Mucosa of descending colon (tissue), 3 donors: ENCODE measurements around the gene VPS13D. TPM values are rescaled to one million over a fixed set of nuclear protein-coding genes. Genes with fewer than 3 reads are reported as not detected.
A peak's percentile ranks its signal among the peaks of the same experiment; 100 is the strongest.

Experiments used
- ATAC-seq: fragments of 200-7000 bp; cut with Tn5 transposase; one replicate; pipeline ENCODE4 v1.9.1; 2020; ENCODE audit warnings: mild to moderate bottlenecking, moderate library complexity
- DNase-seq, 3 donors: peaks; one replicate each; pipeline ENCODE4 v3.0.0-alpha.2; 2020
- H3K36me3 ChIP-seq: fragments of 200-600 bp; one replicate; pipeline ENCODE4 v1.8.0; 2021; ENCODE audit warnings: low read depth, mild to moderate bottlenecking
- H3K4me1 ChIP-seq: fragments of 200-600 bp; one replicate; pipeline ENCODE4 v1.8.0; 2021; ENCODE audit warnings: low read depth, mild to moderate bottlenecking
- H3K4me3 ChIP-seq: fragments of 200-600 bp; one replicate; pipeline ENCODE4 v1.8.0; 2021; ENCODE audit warnings: mild to moderate bottlenecking
- H3K9me3 ChIP-seq: fragments of 200-600 bp; one replicate; pipeline ENCODE4 v1.8.0; 2021; ENCODE audit warnings: mild to moderate bottlenecking
- CTCF ChIP-seq: fragments of 200-600 bp; IDR thresholded peaks from one replicate; pipeline ENCODE4 v1.8.0; 2022; ENCODE audit warnings: antibody characterized with exemption, mild to moderate bottlenecking
- intact Hi-C, 2 donors: fragments of 100-400 bp; cut with DNase I in 1 of 2; cut with micrococcal nuclease in 1 of 2; formaldehyde crosslinking; loops; one replicate each; pipeline versions ENCODE4 v1.11.0 to v1.11.1; 2022; cut with DNase I, micrococcal nuclease
- total RNA-seq, 3 donors: library from RNA; stranded (reverse); fragmentation: NEBNext Ultra II Directional in 2 of 3; extraction: Animal tissue kit (Norgen Biotek cat#: 25700) in 2 of 3; gene quantifications; one replicate each; pipeline versions ENCODE4 v1.2.1 to v1.2.4, GENCODE V29; 2021 to 2023
- donor health status: DM: no; HTN: no; CAD: no; lungs with moderate emphysema.
- donor health status: DM: no; HTN: no; CAD: no.
- donor health status: DM: no; HTN: yes; CAD: no.

Gene VPS13D
- total RNA-seq, 3 donors from 2014 or later = 70.1 to 96.6 (median 96.6) TPM

- Histone ChIP-seq H3K4me3 (no peak overlapping the region), H3K36me3 (no peaks in the 10 kb centered on the region), H3K9me3 (no peaks in the 10 kb centered on the region), H3K4me1 (peaks cover 33% of the 10 kb centered on the region)
- no peak for TF ChIP-seq CTCF
- no peak for DNase-seq
- intact Hi-C loops = no loop called here
- peak; percentile 21 for ATAC-seq
Measured at GRCh38 chr1:12406211-12407021, 176.6 kb downstream of the VPS13D start.

DNA sequence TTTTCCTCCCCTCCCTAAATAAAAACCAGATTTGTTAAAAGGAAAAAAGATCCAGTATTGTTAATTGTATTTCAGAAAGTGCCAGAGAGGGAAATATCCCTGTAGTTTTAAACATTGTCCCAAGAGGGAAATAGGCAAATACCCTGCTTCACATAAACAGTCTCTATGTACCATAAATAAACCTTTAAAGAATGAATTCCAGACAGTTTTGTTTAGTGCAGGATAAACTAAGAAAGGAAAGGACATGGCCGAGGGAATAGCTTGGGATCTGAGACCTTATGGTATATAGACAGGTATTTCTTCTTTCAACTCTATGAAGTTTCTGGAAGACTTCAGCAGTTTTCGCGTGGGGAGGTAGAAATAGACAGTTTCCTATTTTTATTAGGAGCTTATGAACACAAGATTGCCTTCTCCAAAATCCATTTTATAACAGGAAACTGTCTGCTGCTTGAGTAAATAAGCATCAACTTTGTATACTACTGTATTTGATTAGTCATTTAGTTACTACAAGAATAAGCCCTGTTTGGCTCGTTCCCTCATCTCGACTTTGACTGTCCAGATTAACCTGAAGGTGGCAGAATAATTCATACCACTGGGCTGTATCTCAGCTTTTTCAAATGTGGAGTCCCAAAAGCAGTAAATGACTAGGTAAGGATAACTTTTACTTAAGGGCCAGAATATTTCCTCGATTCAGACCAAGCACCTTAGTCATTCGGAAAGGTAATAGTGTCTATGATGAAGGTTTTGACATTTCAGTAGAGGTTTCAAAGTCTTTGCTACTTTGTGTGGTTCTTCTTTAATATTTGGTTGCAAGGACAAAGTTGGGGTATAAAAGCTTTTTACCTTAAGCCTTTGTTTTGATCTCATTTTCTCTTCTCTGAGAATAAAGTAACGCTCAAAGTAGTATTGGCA, 177.5 kb downstream of the VPS13D start:
- ATAC-seq = peak; percentile 70
- no peaks in the 10 kb centered on the region for H3K9me3 ChIP-seq
- DNase-seq = peak in 1 of 3 donors; percentile 49
- no peak overlapping the region for H3K4me3 ChIP-seq
- intact Hi-C loops = no loop called here
- no peaks in the 10 kb centered on the region for H3K36me3 ChIP-seq
- TF ChIP-seq CTCF = no peak
- peaks cover 33% of the 10 kb centered on the region for H3K4me1 ChIP-seq

DNA sequence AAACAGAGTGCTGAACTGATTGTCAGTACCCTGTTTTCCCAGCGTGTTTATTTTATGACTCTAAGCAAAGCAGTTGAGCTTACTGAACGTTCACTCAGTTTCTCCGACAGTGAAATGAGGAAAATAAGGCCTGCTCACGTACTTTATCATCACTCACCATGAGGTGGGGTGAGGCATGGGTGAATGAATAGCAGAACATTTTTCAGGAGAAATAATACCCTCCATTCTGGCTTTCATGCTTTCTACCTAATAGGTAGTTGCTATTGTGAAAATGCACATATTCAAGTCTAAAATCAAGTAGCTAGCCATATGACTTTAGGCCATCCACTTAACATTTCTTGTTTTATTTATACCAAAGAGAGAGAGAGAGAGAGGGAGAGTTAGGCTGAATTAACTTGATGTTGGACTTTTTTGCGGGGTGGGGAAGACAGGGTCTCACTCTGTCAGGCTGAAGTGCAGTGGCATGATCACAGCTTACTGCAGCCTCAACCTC, 178.2 kb downstream of the VPS13D start:
- no peaks in the 10 kb centered on the region for H3K36me3 ChIP-seq
- intact Hi-C loops = no loop called here
- no peak for TF ChIP-seq CTCF
- DNase-seq (no peak), ATAC-seq (no peak)
- no peaks in the 10 kb centered on the region for H3K9me3 ChIP-seq
- peaks cover 38% of the 10 kb centered on the region for H3K4me1 ChIP-seq
- no peak overlapping the region for H3K4me3 ChIP-seq

- H3K9me3 ChIP-seq = no peaks in the 10 kb centered on the region
- no peak for DNase-seq
- no peak for ATAC-seq
- intact Hi-C loops = no loop called here
- H3K4me3 ChIP-seq = no peak overlapping the region
- peaks cover 43% of the 10 kb centered on the region for H3K4me1 ChIP-seq
- H3K36me3 ChIP-seq = no peaks in the 10 kb centered on the region
- no peak for TF ChIP-seq CTCF
Measured at GRCh38 chr1:12408662-12409061, 178.8 kb downstream of the VPS13D start.

- H3K9me3 ChIP-seq = no peaks in the 10 kb centered on the region
- DNase-seq = peak in 2 of 3 donors; percentile 74 to 86
- peaks cover 43% of the 10 kb centered on the region for H3K4me1 ChIP-seq
- no peaks in the 10 kb centered on the region for H3K36me3 ChIP-seq
- TF ChIP-seq CTCF = no peak
- ATAC-seq = no peak
- intact Hi-C loops = no loop called here
- H3K4me3 ChIP-seq = no peak overlapping the region
Measured at GRCh38 chr1:12409681-12410080, 179.9 kb downstream of the VPS13D start.
